Measurements from ENCODE around the gene CYP21A2.
A peak's percentile ranks its signal among the peaks of the same experiment; 100 is the strongest.
"Not testable (repeated sequence)": the region's sequence is repeated elsewhere in the genome, so short reads cannot be mapped to it uniquely, and the experiment has no call there.

The CYP21A2 gene

DNA sequence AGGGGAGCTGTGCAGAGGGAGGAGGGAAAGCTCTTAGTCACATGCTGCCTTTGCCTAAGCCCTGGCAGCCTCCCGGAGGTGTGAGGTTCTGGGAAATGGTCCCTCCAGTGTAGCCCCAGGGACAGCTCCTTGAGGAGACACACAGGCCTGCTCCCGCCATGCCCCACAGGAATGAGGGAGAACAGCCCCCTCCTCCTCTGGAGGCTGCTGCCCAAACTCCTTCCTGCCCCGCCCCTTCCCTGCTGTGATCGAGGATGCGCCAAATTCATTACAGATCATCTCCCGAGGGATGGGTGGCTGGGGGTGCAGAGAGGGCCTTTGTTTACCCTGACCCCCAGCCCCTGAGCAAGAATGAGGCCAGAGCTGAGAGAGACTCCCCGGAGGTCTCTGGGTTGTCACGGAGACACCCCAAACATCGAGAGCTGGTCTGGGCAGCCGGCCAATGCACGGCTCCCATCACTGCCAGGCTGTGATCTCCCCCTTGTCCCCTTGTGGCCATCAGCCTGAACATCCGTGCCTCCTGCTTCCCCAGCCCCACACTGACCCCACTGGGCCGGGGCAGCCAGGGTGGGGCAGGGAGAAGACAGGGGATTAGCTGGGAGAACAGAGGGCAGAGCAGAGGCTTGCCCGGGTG, 8.4 kb downstream of the CYP21A2 start:
- DNase-seq (ENCODE audit: insufficient read length, low spot score) = peak; percentile 35
- no peak for FAIRE-seq

DNA sequence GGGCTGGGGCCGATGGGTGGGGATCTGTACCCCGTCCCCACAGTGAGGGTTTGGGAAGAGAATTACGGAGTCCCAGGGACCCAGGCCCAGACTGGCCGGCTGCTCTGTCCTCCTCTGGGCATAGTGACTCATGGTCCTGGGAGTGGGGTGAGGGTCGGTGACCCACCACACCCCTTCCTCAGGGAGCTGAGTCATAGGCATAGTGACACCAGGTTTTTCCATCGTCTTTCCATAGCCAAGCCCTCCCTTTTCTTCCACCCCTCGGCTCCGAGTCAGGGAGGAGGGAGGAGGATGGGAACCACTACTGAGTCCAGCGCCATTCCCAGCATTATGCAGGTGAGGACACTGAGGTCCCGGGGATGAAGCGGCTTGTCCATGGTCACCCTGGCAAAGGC, 8.9 kb downstream of the CYP21A2 start:
- no peak for TF ChIP-seq POLR2A (IDR thresholded peaks at IDR 0.05; ENCODE audit: low read depth, low read length)
- DNase-seq (ENCODE audit: insufficient read length, low spot score) (peak; percentile 32), FAIRE-seq (no peak)

More for the DNA sequence above, 8.4 kb downstream of the CYP21A2 start:
- TF ChIP-seq POLR2A (IDR thresholded peaks at IDR 0.05; ENCODE audit: low read depth, low read length) = no peak

DNA sequence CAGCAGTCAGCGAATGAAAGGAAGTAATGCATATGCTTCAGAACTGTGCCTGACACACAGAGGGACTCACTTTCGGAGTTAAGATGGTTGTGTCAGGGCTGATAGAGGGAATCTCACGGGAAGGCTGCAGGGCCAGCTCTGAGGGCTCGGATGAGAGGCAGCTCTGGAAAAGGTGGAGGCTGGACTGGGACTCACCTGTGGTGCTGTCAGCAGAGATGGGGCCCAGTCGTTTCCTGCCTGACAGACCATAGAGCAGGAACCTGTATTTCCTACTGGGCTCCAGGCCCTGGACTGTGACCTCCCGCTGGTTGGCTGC, 9.3 kb downstream of the CYP21A2 start:
- no peak for TF ChIP-seq POLR2A (IDR thresholded peaks at IDR 0.05; ENCODE audit: low read depth, low read length)
- FAIRE-seq (no peak), DNase-seq (ENCODE audit: insufficient read length, low spot score) (no peak)

- FAIRE-seq = no peak
- no peak for TF ChIP-seq POLR2A (IDR thresholded peaks at IDR 0.05; ENCODE audit: low read depth, low read length)
- DNase-seq (ENCODE audit: insufficient read length, low spot score) = peak; percentile 70
These were observed 9.9 kb downstream of the CYP21A2 start for GRCh38 chr6:32047855-32048766.

DNA sequence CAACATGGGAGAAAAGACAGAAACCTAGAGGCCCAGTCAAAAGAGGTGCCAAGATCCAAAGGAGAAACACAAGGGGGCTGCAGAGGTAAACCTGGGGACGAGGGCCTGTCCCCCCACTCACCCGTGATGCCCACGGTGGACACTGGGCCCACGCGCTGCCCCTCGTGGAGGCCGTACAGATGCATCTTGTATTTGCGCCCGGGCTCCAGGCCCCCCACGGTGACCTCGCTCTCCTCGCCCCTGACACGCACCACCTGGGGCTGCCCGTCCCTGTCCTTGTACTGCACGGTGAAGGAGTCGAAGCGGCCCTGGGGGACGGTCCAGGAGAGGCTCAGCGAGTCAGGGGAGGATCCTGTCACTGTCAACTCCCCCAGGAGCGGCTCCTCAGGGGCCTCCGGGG, 10.9 kb downstream of the CYP21A2 start:
- not testable (repeated sequence) for FAIRE-seq; DNase-seq (ENCODE audit: insufficient read length, low spot score)

DNA sequence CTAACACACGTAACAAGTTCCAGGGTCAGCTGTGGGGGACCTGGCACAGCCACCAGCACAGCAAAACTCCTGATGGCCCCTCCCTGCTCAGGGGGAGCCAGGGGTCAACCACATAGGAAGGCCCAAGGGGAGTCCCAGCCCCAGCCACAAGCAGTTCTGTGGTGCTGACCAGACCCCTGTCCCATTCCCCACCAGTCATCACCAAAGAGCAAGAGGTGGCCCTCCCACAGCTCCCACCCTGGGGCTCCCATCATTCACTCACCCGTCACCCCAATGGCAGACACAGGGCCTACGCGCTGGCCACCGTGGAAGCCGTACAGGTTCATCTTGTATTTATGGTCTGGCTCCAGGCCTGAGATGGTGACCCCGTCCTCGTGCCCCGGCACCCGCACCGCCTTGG, 11.5 kb downstream of the CYP21A2 start:
- not testable (repeated sequence) for FAIRE-seq; DNase-seq (ENCODE audit: insufficient read length, low spot score)

GRCh38 chr6:32050562-32050961, 12.3 kb downstream of the CYP21A2 start:
- FAIRE-seq (no peak), DNase-seq (ENCODE audit: insufficient read length, low spot score) (no peak)
- no peak for TF ChIP-seq POLR2A (IDR thresholded peaks at IDR 0.05; ENCODE audit: low read depth, low read length)

- not testable (repeated sequence) for FAIRE-seq; DNase-seq (ENCODE audit: insufficient read length, low spot score)
These were observed 14.4 kb downstream of the CYP21A2 start for GRCh38 chr6:32052626-32053025.

DNA sequence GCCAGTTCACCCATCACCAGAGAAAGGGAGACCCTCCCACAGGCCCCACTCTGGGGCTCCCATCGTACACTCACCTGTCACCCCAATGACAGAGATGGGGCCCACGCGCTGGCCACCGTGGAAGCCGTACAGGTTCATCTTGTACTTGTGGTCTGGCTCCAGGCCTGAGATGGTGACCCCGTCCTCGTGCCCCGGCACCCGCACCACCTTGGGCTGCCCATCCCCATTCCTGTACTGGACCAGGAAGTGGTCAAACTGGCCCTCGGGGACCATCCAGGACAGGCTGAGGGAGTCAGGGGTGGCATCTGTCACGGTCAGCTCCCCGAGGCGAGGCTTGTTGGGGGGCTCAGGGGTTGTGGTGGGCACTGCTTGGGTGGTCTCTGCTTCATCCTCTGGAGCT, 15.1 kb downstream of the CYP21A2 start:
- not testable (repeated sequence) for DNase-seq (ENCODE audit: insufficient read length, low spot score); FAIRE-seq

DNA sequence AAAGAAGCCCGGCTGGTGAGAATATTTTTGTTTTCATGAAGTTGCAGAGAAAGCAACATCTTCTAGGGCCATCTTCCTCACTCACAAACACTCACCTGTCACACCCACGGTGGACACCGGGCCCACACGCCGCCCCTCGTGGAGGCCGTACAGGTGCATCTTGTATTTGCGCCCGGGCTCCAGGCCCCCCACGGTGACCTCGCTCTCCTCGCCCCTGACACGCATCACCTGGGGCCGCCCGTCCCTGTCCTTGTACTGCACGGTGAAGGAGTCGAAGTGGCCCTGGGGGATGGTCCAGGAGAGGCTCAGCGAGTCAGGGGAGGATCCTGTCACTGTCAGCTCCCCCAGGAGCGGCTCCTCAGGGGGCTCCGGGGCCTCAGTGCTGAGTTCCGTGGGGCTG, 17.5 kb downstream of the CYP21A2 start:
- not testable (repeated sequence) for DNase-seq (ENCODE audit: insufficient read length, low spot score); FAIRE-seq

DNA sequence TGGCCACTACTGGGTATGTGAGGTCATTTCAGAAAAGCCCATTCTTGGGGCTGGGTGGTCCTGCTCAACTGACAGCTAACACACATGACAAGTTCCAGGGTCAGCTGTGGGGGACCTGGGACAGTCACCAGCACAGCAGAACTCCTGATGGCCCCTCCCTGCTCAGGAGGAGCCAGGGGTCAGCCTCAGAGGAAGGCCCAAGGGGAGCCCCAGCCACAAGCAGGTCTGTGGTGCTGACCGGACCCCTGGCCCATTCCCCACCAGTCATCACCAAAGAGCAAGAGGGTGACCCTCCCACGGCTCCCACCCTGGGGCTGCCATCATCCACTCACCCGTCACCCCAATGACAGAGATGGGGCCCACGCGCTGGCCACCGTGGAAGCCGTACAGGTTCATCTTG, 18.0 kb downstream of the CYP21A2 start:
- DNase-seq (ENCODE audit: insufficient read length, low spot score) (no peak), FAIRE-seq (no peak)
- no peak for TF ChIP-seq POLR2A (IDR thresholded peaks at IDR 0.05; ENCODE audit: low read depth, low read length)

- no peak for FAIRE-seq
- no peak for TF ChIP-seq POLR2A (IDR thresholded peaks at IDR 0.05; ENCODE audit: low read depth, low read length)
- no peak for DNase-seq (ENCODE audit: insufficient read length, low spot score)
These were observed 19.8 kb downstream of the CYP21A2 start for GRCh38 chr6:32057966-32058365.

- TF ChIP-seq POLR2A (IDR thresholded peaks at IDR 0.05; ENCODE audit: low read depth, low read length) = no peak
- FAIRE-seq (no peak), DNase-seq (ENCODE audit: insufficient read length, low spot score) (no peak)
These were observed 20.3 kb downstream of the CYP21A2 start for GRCh38 chr6:32058511-32058963.

DNA sequence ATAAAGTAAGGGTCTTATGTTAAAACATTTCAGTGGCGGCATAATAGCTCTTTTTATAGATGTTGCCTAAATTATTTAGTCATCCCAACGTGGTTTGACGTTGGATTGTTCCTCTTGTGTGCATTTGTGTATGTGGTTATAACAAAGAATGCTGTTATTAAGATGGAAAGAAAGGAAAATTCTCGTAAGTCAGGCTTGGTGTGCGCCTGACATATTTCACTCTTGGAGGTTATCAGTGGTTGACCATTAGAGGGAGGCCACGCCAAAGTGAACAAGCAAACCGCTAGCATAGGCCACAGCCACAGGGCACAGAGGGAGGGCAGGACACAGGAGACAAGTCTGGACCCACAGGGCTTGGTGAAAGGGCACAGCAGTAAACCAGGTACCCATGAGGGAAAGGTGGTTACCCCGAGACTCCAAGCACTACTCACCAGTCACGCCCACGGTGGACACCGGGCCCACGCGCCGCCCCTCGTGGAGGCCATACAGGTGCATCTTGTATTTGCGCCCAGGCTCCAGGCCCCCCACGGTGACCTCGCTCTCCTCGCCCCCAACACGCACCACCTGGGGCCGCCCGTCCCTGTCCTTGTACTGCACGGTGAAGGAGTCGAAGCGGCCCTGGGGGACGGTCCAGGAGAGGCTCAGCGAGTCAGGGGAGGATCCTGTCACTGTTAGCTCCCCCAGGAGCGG, 22.9 kb downstream of the CYP21A2 start:
- DNase-seq (ENCODE audit: insufficient read length, low spot score) = no peak
- TF ChIP-seq POLR2A (IDR thresholded peaks at IDR 0.05; ENCODE audit: low read depth, low read length) = no peak
- FAIRE-seq = no peak

- FAIRE-seq = no peak
- DNase-seq (ENCODE audit: insufficient read length, low spot score) = no peak
- no peak for TF ChIP-seq POLR2A (IDR thresholded peaks at IDR 0.05; ENCODE audit: low read depth, low read length)
These were observed 26.5 kb downstream of the CYP21A2 start for GRCh38 chr6:32064706-32065105.

DNA sequence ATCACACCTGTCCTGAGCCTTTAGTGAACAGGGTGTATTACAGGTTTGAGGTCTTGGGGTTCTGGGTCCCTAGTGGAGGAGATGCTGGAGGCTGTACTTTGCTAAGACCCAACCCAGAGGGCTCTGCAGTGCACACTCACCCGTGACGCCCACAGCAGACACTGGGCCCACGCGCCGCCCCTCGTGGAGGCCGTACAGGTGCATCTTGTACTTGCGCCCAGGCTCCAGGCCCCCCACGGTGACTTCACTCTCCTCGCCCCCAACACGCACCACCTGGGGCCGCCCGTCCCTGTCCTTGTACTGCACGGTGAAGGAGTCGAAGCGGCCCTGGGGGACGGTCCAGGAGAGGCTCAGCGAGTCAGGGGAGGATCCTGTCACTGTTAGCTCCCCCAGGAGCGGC, 29.3 kb downstream of the CYP21A2 start:
- not testable (repeated sequence) for FAIRE-seq; DNase-seq (ENCODE audit: insufficient read length, low spot score)

GRCh38 chr6:32068315-32068714, 30.1 kb downstream of the CYP21A2 start:
- not testable (repeated sequence) for DNase-seq (ENCODE audit: insufficient read length, low spot score); FAIRE-seq

All from H54 (cell line).